ENCODE measurements around the gene ZFP64. TPM values are rescaled to one million over a fixed set of nuclear protein-coding genes. Genes with fewer than 3 reads are reported as not detected.
"Not testable (repeated sequence)": the region's sequence is repeated elsewhere in the genome, so short reads cannot be mapped to it uniquely, and the experiment has no call there.

Gene ZFP64
- total and polyA plus RNA-seq, 5 experiments from 2014 or later, result 6.0 to 12.6 (median 10.1) TPM

- H3K4me1 Mint-ChIP-seq, result peaks cover 7 to 26% (median 24%) of the 10 kb centered on the region in 4 donors
- ATAC-seq (no peak), DNase-seq (no peak)
- H3K9me3 Mint-ChIP-seq, result no peaks in the 10 kb centered on the region
- peak overlapping the region in 3 of 10 donors; percentile 30 to 78 (median 57) for H3K27ac Mint-ChIP-seq
- H3K27me3 Mint-ChIP-seq, result no peaks in the 10 kb centered on the region
- no peaks in the 10 kb centered on the region for H3K36me3 Mint-ChIP-seq
- POLR2A ChIA-PET, result no interaction called here
- no peak overlapping the region for H3K4me3 Mint-ChIP-seq
These were observed 2.4 kb upstream of the ZFP64 start for GRCh38 chr20:52193886-52194545.

- Mint-ChIP-seq H3K36me3 (no peaks in the 10 kb centered on the region), H3K9me3 (no peaks in the 10 kb centered on the region), H3K4me1 (peaks cover 7 to 26% (median 24%) of the 10 kb centered on the region in 4 donors), H3K27ac (peak overlapping the region; percentile 87 to 98 (median 95)), H3K4me3 (peak overlapping the region; percentile 83 to 94 (median 90)), H3K27me3 (no peaks in the 10 kb centered on the region)
- POLR2A ChIA-PET, result interaction anchor here (0.7 kb wide), 1 partner anchor 36 kb away, joined by 5 read pairs; no protein-coding TSS in a partner anchor
- DNase-seq, result no peak
- no peak for ATAC-seq
These were observed 1.6 kb upstream of the ZFP64 start for GRCh38 chr20:52193133-52193532.

- not testable (repeated sequence) for H3K27me3 Mint-ChIP-seq, ATAC-seq, H3K36me3 Mint-ChIP-seq, H3K9me3 Mint-ChIP-seq, DNase-seq
- Mint-ChIP-seq H3K27ac (peak overlapping the region; percentile 87 to 98 (median 95)), H3K4me1 (peaks cover 7 to 26% (median 25%) of the 10 kb centered on the region in 4 donors), H3K4me3 (peak overlapping the region; percentile 83 to 94 (median 90))
- POLR2A ChIA-PET, result interaction anchor here (0.7 to 2.4 kb wide), 3 partner anchors 13 to 217 kb away, joined by 5 to 7 read pairs (median 6); no protein-coding TSS in a partner anchor
These were observed 1.1 kb upstream of the ZFP64 start for GRCh38 chr20:52192719-52193007.

- Mint-ChIP-seq H3K36me3 (peaks cover 0 to 1% (median 0%) of the 10 kb centered on the region in 3 donors), H3K27ac (peak overlapping the region; percentile 87 to 98 (median 95)), H3K27me3 (no peaks in the 10 kb centered on the region), H3K4me1 (peaks cover 7 to 26% (median 25%) of the 10 kb centered on the region in 4 donors), H3K9me3 (no peaks in the 10 kb centered on the region), H3K4me3 (peak overlapping the region; percentile 83 to 94 (median 90))
- POLR2A ChIA-PET, result interaction anchor here (0.6 to 2.4 kb wide), 14 partner anchors 8 to 1261 kb away, joined by 3 to 7 read pairs (median 4); partner anchors contain the start of genes ADNP, DPM1 and MOCS3
- DNase-seq, result peak in 8 of 10 donors; percentile 8 to 79 (median 70)
- peak; percentile 65 to 67 for ATAC-seq
These were observed 538 bp upstream of the ZFP64 start for GRCh38 chr20:52191916-52192718.

GRCh38 chr20:52190437-52191131 lies 995 bp downstream of the ZFP64 start:
- peak in 7 of 10 donors; percentile 2 to 28 (median 19) for DNase-seq
- peaks cover 7 to 26% (median 25%) of the 10 kb centered on the region in 4 donors for H3K4me1 Mint-ChIP-seq
- no peaks in the 10 kb centered on the region for H3K9me3 Mint-ChIP-seq
- H3K36me3 Mint-ChIP-seq, result peaks cover 0 to 17% (median 9%) of the 10 kb centered on the region in 3 donors
- H3K27ac Mint-ChIP-seq, result peak overlapping the region; percentile 72 to 97 (median 94)
- peak overlapping the region; percentile 90 to 96 (median 92) for H3K4me3 Mint-ChIP-seq
- ATAC-seq, result no peak
- no peaks in the 10 kb centered on the region for H3K27me3 Mint-ChIP-seq
- POLR2A ChIA-PET, result interaction anchor here (1.2 to 2.4 kb wide), 7 partner anchors 11 to 1259 kb away, joined by 4 to 7 read pairs (median 5); partner anchors contain the start of genes ADNP, DPM1 and MOCS3

- Mint-ChIP-seq H3K36me3 (peaks cover 0 to 63% (median 19%) of the 10 kb centered on the region in 3 donors), H3K9me3 (no peaks in the 10 kb centered on the region), H3K4me3 (no peak overlapping the region), H3K27me3 (no peaks in the 10 kb centered on the region), H3K4me1 (peaks cover 0 to 17% (median 8%) of the 10 kb centered on the region in 4 donors), H3K27ac (no peak overlapping the region)
- no peak for DNase-seq
- ATAC-seq, result no peak
- POLR2A ChIA-PET, result no interaction called here
These were observed 9.8 kb downstream of the ZFP64 start for GRCh38 chr20:52181766-52182165.

GRCh38 chr20:52180180-52180840 lies 11.3 kb downstream of the ZFP64 start:
- no peak for ATAC-seq
- H3K27ac Mint-ChIP-seq, result no peak overlapping the region
- no peaks in the 10 kb centered on the region for H3K9me3 Mint-ChIP-seq
- no peaks in the 10 kb centered on the region for H3K27me3 Mint-ChIP-seq
- H3K4me3 Mint-ChIP-seq, result no peak overlapping the region
- H3K36me3 Mint-ChIP-seq, result peaks cover 0 to 54% (median 11%) of the 10 kb centered on the region in 3 donors
- H3K4me1 Mint-ChIP-seq, result peaks cover 3 to 17% (median 8%) of the 10 kb centered on the region in 4 donors
- POLR2A ChIA-PET, result interaction anchor here (0.6 to 2.6 kb wide), 3 partner anchors 11 to 121 kb away, joined by 3 to 7 read pairs (median 4); partner anchors contain the start of gene ZFP64
- DNase-seq, result no peak

- no peak for ATAC-seq
- POLR2A ChIA-PET, result interaction anchor here (0.6 to 2.6 kb wide), 2 partner anchors 12 to 33 kb away, joined by 3 to 7 read pairs; partner anchors contain the start of gene ZFP64
- peak overlapping the region in 1 of 10 donors; percentile 7 for H3K27ac Mint-ChIP-seq
These were observed 12.0 kb downstream of the ZFP64 start for GRCh38 chr20:52179331-52180179.

GRCh38 chr20:52178691-52179090 lies 12.9 kb downstream of the ZFP64 start:
- no peaks in the 10 kb centered on the region for H3K9me3 Mint-ChIP-seq
- POLR2A ChIA-PET, result interaction anchor here (2.6 kb wide), 1 partner anchor 13 kb away, joined by 7 read pairs; the partner anchor contains the start of gene ZFP64
- H3K36me3 Mint-ChIP-seq, result peaks cover 0 to 46% (median 5%) of the 10 kb centered on the region in 3 donors
- H3K4me3 Mint-ChIP-seq, result no peak overlapping the region
- H3K4me1 Mint-ChIP-seq, result peaks cover 3 to 17% (median 8%) of the 10 kb centered on the region in 4 donors
- DNase-seq (no peak), ATAC-seq (no peak)
- no peaks in the 10 kb centered on the region for H3K27me3 Mint-ChIP-seq
- peak overlapping the region in 1 of 10 donors; percentile 27 for H3K27ac Mint-ChIP-seq

More at GRCh38 chr20:52179331-52180179, 12.0 kb downstream of the ZFP64 start:
- Mint-ChIP-seq H3K36me3 (peaks cover 0 to 52% (median 11%) of the 10 kb centered on the region in 3 donors), H3K9me3 (no peaks in the 10 kb centered on the region), H3K4me3 (no peak overlapping the region), H3K27me3 (no peaks in the 10 kb centered on the region), H3K4me1 (peaks cover 3 to 17% (median 8%) of the 10 kb centered on the region in 4 donors)
- no peak for DNase-seq

GRCh38 chr20:52175840-52176239 lies 15.7 kb downstream of the ZFP64 start:
- H3K27ac Mint-ChIP-seq, result peak overlapping the region in 1 of 10 donors; percentile 29
- H3K36me3 Mint-ChIP-seq, result peaks cover 0 to 39% (median 6%) of the 10 kb centered on the region in 3 donors
- POLR2A ChIA-PET, result no interaction called here
- DNase-seq (no peak), ATAC-seq (no peak)
- no peaks in the 10 kb centered on the region for H3K27me3 Mint-ChIP-seq
- peaks cover 3 to 17% (median 7%) of the 10 kb centered on the region in 4 donors for H3K4me1 Mint-ChIP-seq
- H3K9me3 Mint-ChIP-seq, result no peaks in the 10 kb centered on the region
- no peak overlapping the region for H3K4me3 Mint-ChIP-seq
